Type B pancreatic cell (in vitro differentiated cells): ENCODE data around the gene CFAP410. TPM values are rescaled to one million over a fixed set of nuclear protein-coding genes. Genes with fewer than 3 reads are reported as not detected.

Experiments used
- DNase-seq: peaks from one replicate; pipeline ENCODE4 v3.0.0; 2021; ENCODE audit warnings: mixed read lengths; ENCODE audit not compliant: unreplicated experiment; ENCODE audit errors: extremely low spot score
- H3K27ac Mint-ChIP-seq: 2 replicates; pipeline ENCODE4 v1.8.0; 2021; ENCODE audit warnings: mild to moderate bottlenecking, mixed read lengths
- H3K27me3 Mint-ChIP-seq: 2 replicates; pipeline ENCODE4 v1.8.0; 2021; ENCODE audit warnings: mixed read lengths
- H3K36me3 Mint-ChIP-seq: 2 replicates; pipeline ENCODE4 v1.8.0; 2021; ENCODE audit warnings: mixed read lengths
- H3K4me1 Mint-ChIP-seq: one replicate; pipeline ENCODE4 v1.8.0; 2021; ENCODE audit warnings: mixed read lengths; ENCODE audit not compliant: unreplicated experiment
- H3K4me3 Mint-ChIP-seq: 2 replicates; pipeline ENCODE4 v1.8.0; 2021; ENCODE audit warnings: mild to moderate bottlenecking, mixed read lengths
- H3K9me3 Mint-ChIP-seq: 2 replicates; pipeline ENCODE4 v1.8.0; 2021; ENCODE audit warnings: mixed read lengths
- total RNA-seq: library from RNA; stranded (reverse); gene quantifications from 2 replicates; pipeline ENCODE4 v1.2.1, GENCODE V29; 2021; ENCODE audit warnings: low replicate concordance
- TF ChIP-seq, protein P1 (sequence below): fragments of 200-600 bp; sonication (generic); conservative IDR thresholded peaks from 2 replicates; pipeline ENCODE4 v1.5.0; 2021; ENCODE audit warnings: antibody characterized with exemption, mild to moderate bottlenecking

The CFAP410 gene
- total RNA-seq, 1 donor from 2014 or later = 15.1 TPM

DNA sequence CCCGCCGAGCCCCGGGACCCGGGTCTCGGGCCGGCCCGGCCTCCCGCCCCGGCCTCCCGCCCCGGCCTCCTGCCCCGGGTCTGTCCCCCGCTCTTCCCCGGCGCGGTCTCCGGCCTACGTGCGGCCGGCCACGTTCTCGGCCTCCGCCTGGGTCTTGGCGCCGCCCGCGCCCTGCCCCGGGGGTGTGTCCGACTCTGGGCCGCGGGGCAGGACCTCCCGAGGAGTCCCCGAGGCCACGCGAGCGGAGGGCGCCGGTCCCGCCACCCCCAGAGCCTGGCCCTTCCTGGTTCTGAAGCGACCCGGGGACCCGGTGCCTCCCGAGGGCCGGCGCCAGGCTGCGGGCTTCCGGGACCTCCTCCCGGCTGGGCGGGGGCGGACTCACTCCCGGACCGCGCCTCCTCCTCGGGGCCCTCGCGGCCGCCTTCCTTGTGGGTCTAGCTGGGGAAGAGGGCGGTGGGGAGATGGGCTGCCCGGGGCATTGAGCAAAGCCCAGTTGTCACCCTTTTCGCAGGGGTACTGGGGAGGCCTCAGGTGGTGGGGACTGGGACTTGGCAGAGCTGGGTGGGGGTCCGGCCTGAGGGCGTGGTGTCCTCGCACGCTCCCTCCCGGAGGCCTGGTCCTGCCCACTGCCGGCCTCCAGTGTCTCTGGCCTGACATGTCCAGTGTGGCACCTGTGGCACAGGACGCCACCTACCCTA is 38.8 kb downstream of the CFAP410 start:
- DNase-seq = no peak
- TF ChIP-seq, protein P1, sequence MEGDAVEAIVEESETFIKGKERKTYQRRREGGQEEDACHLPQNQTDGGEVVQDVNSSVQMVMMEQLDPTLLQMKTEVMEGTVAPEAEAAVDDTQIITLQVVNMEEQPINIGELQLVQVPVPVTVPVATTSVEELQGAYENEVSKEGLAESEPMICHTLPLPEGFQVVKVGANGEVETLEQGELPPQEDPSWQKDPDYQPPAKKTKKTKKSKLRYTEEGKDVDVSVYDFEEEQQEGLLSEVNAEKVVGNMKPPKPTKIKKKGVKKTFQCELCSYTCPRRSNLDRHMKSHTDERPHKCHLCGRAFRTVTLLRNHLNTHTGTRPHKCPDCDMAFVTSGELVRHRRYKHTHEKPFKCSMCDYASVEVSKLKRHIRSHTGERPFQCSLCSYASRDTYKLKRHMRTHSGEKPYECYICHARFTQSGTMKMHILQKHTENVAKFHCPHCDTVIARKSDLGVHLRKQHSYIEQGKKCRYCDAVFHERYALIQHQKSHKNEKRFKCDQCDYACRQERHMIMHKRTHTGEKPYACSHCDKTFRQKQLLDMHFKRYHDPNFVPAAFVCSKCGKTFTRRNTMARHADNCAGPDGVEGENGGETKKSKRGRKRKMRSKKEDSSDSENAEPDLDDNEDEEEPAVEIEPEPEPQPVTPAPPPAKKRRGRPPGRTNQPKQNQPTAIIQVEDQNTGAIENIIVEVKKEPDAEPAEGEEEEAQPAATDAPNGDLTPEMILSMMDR = no peak
- peak overlapping the region; percentile 82 for H3K27ac Mint-ChIP-seq
- no peaks in the 10 kb centered on the region for H3K9me3 Mint-ChIP-seq
- no peaks in the 10 kb centered on the region for H3K36me3 Mint-ChIP-seq
- H3K4me1 Mint-ChIP-seq = peaks cover 24% of the 10 kb centered on the region
- no peaks in the 10 kb centered on the region for H3K27me3 Mint-ChIP-seq
- peak overlapping the region; percentile 86 for H3K4me3 Mint-ChIP-seq

DNA sequence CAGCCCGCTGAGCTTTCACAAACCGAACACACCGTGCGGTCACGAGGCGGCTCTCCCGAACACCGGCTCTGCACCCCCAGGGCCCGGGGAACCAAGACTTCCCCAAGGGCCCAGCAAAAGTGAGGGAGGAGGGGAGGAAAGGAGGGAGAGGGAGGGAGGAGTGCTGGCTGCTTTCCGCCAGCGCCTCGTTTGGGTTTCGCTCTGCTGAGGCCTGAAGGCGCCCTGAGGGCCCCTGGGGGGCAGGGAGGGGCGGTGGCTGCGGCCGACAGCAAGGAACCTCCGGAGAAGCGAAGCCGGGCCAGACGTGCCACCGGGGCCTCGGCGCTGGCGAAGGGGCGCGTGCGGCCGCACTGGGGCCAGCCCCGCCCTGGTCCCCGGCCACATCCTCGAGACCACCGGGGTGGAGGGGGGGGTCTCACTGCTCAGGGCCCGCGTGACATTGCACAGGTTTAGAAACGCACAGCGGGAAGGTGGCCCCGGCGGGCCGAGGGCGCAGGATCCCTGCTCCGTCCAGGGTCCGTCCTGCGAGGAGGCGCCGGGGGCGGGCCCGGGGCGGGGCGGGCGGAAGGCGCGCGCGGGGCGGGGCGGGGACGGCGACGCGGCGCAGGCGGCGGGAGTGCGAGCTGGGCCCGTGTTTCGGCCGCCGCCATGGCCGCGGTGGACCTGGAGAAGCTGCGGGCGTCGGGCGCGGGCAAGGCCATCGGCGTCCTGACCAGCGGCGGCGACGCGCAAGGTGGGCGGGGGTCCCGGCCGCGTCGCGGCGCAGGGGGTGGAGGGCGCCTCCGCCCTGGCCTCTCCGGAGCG is 39.5 kb downstream of the CFAP410 start, which contains the start of gene PFKL:
Gene PFKL (plus strand): TSS at position 596 of the 804 bp plus-strand sequence. CDS start 53 bp downstream, at position 649.
- no peaks in the 10 kb centered on the region for H3K27me3 Mint-ChIP-seq
- H3K36me3 Mint-ChIP-seq = no peaks in the 10 kb centered on the region
- peaks cover 18% of the 10 kb centered on the region for H3K4me1 Mint-ChIP-seq
- H3K4me3 Mint-ChIP-seq = peak within 1 kb of the TSS; percentile 93
- peak within 1 kb of the TSS; percentile 93 for H3K27ac Mint-ChIP-seq
- no peak for DNase-seq
- TF ChIP-seq, protein P1 = no peak
- H3K9me3 Mint-ChIP-seq = no peaks in the 10 kb centered on the region

GRCh38 chr21:44299085-44299457 is 40.1 kb downstream of the CFAP410 start:
- Mint-ChIP-seq H3K27ac (peak overlapping the region; percentile 93), H3K4me3 (peak overlapping the region; percentile 93), H3K9me3 (no peaks in the 10 kb centered on the region), H3K4me1 (peaks cover 17% of the 10 kb centered on the region), H3K36me3 (no peaks in the 10 kb centered on the region), H3K27me3 (no peaks in the 10 kb centered on the region)
- TF ChIP-seq, protein P1 = no peak
- no peak for DNase-seq

GRCh38 chr21:44298301-44298700 is 40.9 kb downstream of the CFAP410 start:
- DNase-seq = no peak
- H3K27me3 Mint-ChIP-seq = no peaks in the 10 kb centered on the region
- TF ChIP-seq, protein P1 = no peak
- H3K9me3 Mint-ChIP-seq = no peaks in the 10 kb centered on the region
- peaks cover 12% of the 10 kb centered on the region for H3K4me1 Mint-ChIP-seq
- no peaks in the 10 kb centered on the region for H3K36me3 Mint-ChIP-seq
- peak overlapping the region; percentile 57 for H3K4me3 Mint-ChIP-seq
- peak overlapping the region; percentile 76 for H3K27ac Mint-ChIP-seq

DNA sequence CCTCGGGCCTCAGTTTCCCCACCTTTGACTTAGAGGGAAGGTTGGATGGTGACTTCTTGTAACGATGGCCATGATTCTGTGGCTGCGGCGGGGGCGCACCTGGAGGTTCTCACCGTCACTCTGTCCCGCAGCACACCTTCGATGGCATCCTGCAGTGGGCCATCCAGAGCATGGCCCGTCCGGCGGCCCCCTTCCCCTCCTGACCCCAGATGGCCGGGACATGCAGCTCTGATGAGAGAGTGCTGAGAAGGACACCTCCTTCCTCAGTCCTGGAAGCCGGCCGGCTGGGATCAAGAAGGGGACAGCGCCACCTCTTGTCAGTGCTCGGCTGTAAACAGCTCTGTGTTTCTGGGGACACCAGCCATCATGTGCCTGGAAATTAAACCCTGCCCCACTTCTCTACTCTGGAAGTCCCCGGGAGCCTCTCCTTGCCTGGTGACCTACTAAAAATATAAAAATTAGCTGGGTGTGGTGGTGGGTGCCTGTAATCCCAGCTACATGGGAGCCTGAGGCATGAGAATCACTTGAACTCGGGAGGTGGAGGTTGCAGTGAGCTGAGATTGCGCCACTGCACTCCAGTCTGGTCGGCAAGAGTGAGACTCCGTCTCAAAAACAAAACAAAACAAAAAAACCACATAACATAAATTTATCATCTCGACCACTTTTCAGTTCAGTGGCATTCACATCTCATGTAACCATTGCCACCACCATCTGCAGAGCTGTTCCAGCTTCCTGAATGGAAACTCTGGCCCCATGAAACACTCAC is 41.5 kb downstream of the CFAP410 start:
- TF ChIP-seq, protein P1 = peak; percentile 85
- Mint-ChIP-seq H3K4me1 (peaks cover 11% of the 10 kb centered on the region), H3K4me3 (peak overlapping the region; percentile 57), H3K27ac (peak overlapping the region; percentile 76), H3K36me3 (no peaks in the 10 kb centered on the region), H3K9me3 (no peaks in the 10 kb centered on the region), H3K27me3 (no peaks in the 10 kb centered on the region)
- DNase-seq = peak; percentile 87
